Loucy (cell line): Measurements from ENCODE around the gene FGF8.

ENCODE experiments used
- H2AFZ ChIP-seq: fragments of 200-600 bp; sonication (generic); 2 replicates; pipeline ENCODE4 v1.6.0; 2016; ENCODE audit warnings: antibody characterized with exemption, mild to moderate bottlenecking, low read length, moderate library complexity
- H3F3A ChIP-seq: fragments of 200-600 bp; 2 replicates; pipeline ENCODE4 v1.6.0; 2016; ENCODE audit warnings: antibody characterized with exemption, low read depth, mild to moderate bottlenecking
- H3K27me3 ChIP-seq: fragments of 200-600 bp; sonication (generic); 2 replicates; pipeline ENCODE4 v1.6.1; 2014; ENCODE audit warnings: low read length, mild to moderate bottlenecking; ENCODE audit not compliant: insufficient read depth, poor library complexity, severe bottlenecking
- H3K36me3 ChIP-seq: fragments of 200-600 bp; sonication (generic); 2 replicates; pipeline ENCODE4 v1.6.1; 2016; ENCODE audit warnings: low read length; ENCODE audit not compliant: insufficient read depth
- H3K4me1 ChIP-seq: fragments of 200-600 bp; sonication (generic); 2 replicates; pipeline ENCODE4 v1.5.1; 2014; ENCODE audit warnings: low read length, mild to moderate bottlenecking; ENCODE audit not compliant: insufficient read depth, poor library complexity, severe bottlenecking
- H3K4me2 ChIP-seq: fragments of 200-600 bp; sonication (generic); 2 replicates; pipeline ENCODE4 v1.6.0; 2014; ENCODE audit warnings: antibody characterized with exemption, low read length, low read depth, mild to moderate bottlenecking; ENCODE audit not compliant: poor library complexity, severe bottlenecking
- H3K4me3 ChIP-seq: fragments of 200-600 bp; sonication (generic); 2 replicates; pipeline ENCODE4 v1.5.1; 2014; ENCODE audit warnings: low read length, mild to moderate bottlenecking, mixed read lengths; ENCODE audit not compliant: poor library complexity, severe bottlenecking
- H3K79me2 ChIP-seq: fragments of 200-600 bp; sonication (generic); 2 replicates; pipeline ENCODE4 v1.6.1; 2014; ENCODE audit warnings: low read length; ENCODE audit not compliant: insufficient read depth
- H3K9ac ChIP-seq: fragments of 200-600 bp; sonication (generic); 2 replicates; pipeline ENCODE4 v1.6.0; 2014; ENCODE audit warnings: mild to moderate bottlenecking, low read depth, low read length, moderate library complexity; ENCODE audit not compliant: poor library complexity, severe bottlenecking
- H3K9me2 ChIP-seq: fragments of 200-600 bp; sonication (generic); replicated peaks from 2 replicates; pipeline ENCODE4 v1.6.1; 2016; ENCODE audit warnings: low read depth, low read length, mixed read lengths
- H3K9me3 ChIP-seq: fragments of 200-600 bp; sonication (generic); 2 replicates; pipeline ENCODE4 v1.6.1; 2014; ENCODE audit warnings: mild to moderate bottlenecking, antibody characterized with exemption, low read length, low read depth; ENCODE audit not compliant: insufficient read depth
- H4K20me1 ChIP-seq: fragments of 200-600 bp; sonication (generic); 2 replicates; pipeline ENCODE4 v1.6.0; 2014; ENCODE audit warnings: antibody characterized with exemption, low read length, mild to moderate bottlenecking; ENCODE audit not compliant: insufficient read depth, poor library complexity, severe bottlenecking
- EZH2phosphoT487 ChIP-seq: fragments of 200-600 bp; IDR thresholded peaks from 2 replicates; pipeline ENCODE4 v1.6.1; 2018; ENCODE audit warnings: antibody characterized with exemption, mild to moderate bottlenecking, moderate library complexity, borderline replicate concordance
- TF ChIP-seq, protein P1 (sequence below): fragments of 200-600 bp; sonication (generic); conservative IDR thresholded peaks from 2 replicates; pipeline ENCODE4 v1.5.1; 2014; ENCODE audit warnings: mild to moderate bottlenecking, antibody characterized with exemption, low read length

FGF8 gene

DNA sequence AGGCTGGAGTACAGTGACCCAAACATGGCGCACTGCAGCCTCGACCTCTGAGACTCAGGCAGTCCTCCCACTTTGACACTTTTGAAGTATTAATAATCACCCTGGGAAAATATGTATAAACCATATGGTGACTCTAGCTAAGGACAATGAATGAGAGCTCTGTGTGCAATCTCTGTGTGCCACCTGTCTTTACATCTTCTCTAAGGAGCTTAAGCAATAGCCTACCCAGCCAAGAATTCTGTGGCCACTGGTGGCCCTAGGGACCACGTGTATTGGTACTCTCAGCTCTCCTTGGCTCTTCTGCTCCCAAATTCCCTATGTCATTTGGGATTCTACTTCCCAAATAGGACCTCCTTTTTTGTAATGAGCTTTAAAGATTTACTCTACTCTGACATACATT is 23.7 kb downstream of the FGF8 start:
- Histone ChIP-seq H3K9ac (no peak overlapping the region), H3F3A (no peaks in the 10 kb centered on the region), H3K9me3 (no peaks in the 10 kb centered on the region), H3K79me2 (no peaks in the 10 kb centered on the region), H3K4me1 (no peaks in the 10 kb centered on the region), H4K20me1 (no peaks in the 10 kb centered on the region), H3K4me3 (no peak overlapping the region), H3K4me2 (no peak overlapping the region), H3K9me2 (no peaks in the 10 kb centered on the region), H3K27me3 (no peaks in the 10 kb centered on the region), H2AFZ (no peak overlapping the region), H3K36me3 (no peaks in the 10 kb centered on the region)
- TF ChIP-seq, protein P1, sequence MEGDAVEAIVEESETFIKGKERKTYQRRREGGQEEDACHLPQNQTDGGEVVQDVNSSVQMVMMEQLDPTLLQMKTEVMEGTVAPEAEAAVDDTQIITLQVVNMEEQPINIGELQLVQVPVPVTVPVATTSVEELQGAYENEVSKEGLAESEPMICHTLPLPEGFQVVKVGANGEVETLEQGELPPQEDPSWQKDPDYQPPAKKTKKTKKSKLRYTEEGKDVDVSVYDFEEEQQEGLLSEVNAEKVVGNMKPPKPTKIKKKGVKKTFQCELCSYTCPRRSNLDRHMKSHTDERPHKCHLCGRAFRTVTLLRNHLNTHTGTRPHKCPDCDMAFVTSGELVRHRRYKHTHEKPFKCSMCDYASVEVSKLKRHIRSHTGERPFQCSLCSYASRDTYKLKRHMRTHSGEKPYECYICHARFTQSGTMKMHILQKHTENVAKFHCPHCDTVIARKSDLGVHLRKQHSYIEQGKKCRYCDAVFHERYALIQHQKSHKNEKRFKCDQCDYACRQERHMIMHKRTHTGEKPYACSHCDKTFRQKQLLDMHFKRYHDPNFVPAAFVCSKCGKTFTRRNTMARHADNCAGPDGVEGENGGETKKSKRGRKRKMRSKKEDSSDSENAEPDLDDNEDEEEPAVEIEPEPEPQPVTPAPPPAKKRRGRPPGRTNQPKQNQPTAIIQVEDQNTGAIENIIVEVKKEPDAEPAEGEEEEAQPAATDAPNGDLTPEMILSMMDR, result no peak
- TF ChIP-seq EZH2phosphoT487, result no peak

DNA sequence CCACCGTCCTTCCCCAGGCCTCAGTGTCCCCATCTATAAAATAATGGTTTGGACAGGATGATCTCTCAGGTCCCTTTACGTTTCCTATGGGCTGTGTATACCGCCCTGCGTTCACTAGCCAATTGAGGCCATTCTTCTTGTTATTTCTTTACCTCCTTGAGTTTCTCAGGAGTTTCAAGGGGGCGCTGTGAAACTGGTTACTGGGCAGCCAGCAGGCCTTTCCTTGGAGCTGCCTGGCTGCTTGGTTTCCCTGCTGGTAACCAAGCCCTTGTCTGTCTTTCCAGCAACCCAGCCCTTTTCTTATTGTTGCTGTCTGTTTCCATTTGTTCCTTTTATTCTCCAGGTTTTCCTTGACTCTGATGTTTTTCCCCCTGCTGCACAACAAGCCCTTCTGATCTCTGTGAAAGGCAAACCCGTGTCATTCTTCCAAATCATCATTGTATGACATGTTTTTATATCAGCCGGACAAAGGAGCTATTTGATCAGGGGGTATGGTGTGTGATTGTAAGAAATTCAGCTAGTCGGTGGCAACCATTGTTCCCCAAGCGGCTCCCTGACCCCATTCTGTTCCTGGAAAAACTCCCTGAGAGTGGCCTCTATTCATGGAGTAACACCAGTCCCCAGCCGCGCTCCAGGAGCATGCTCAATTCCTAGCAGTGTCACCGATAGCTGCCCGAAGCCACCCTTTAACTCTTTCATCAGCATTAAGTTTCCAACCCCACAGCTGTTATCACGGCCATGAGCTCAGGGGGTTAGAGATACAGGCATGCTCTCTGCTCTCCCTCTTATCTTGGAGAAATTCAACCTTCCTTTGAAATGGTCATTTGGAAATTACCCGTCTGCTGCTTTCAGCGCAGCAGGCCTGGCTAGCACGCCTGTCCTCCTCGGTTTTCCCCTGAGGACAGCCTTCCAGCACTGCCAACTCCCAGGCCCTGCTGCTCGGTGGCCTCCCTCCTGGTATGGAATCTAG is 26.6 kb downstream of the FGF8 start:
- TF ChIP-seq EZH2phosphoT487, result no peak
- TF ChIP-seq, protein P1, result peak; percentile 28; the same call in 1 of the 2 replicates
- Histone ChIP-seq H3F3A (no peaks in the 10 kb centered on the region), H3K9me3 (no peaks in the 10 kb centered on the region), H3K27me3 (no peaks in the 10 kb centered on the region), H3K9me2 (no peaks in the 10 kb centered on the region), H4K20me1 (no peaks in the 10 kb centered on the region), H3K4me1 (no peaks in the 10 kb centered on the region), H3K4me2 (no peak overlapping the region), H3K79me2 (no peaks in the 10 kb centered on the region), H3K36me3 (no peaks in the 10 kb centered on the region), H2AFZ (no peak overlapping the region), H3K9ac (no peak overlapping the region), H3K4me3 (no peak overlapping the region)

DNA sequence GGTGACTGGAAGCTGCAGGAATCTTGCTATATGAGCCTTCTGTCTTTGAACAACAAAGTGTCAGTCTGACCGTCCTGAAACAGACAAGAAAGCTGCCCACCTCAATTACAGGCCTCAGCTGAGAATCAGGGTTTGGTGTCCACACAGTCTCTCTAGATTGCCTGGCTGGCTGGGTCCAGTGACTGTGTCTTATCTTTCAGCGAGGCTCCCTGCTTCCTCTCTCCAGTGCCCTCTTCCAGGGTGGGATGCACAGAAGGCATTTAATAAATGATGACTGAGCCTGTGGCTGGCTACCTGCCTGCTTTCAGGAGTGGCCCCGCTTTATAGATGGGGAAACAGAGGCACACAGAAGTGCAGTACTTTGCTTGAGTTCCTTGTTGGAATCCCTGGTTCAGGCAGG is 27.4 kb downstream of the FGF8 start:
- no peaks in the 10 kb centered on the region for H4K20me1 ChIP-seq

More for the DNA sequence above, 27.4 kb downstream of the FGF8 start:
- H2AFZ ChIP-seq, result no peak overlapping the region
- H3F3A ChIP-seq, result no peaks in the 10 kb centered on the region
- no peaks in the 10 kb centered on the region for H3K79me2 ChIP-seq
- H3K4me1 ChIP-seq, result no peaks in the 10 kb centered on the region
- H3K4me2 ChIP-seq, result no peak overlapping the region
- no peak overlapping the region for H3K9ac ChIP-seq
- TF ChIP-seq, protein P1, result no peak
- no peak for TF ChIP-seq EZH2phosphoT487
- H3K4me3 ChIP-seq, result no peak overlapping the region
- no peaks in the 10 kb centered on the region for H3K36me3 ChIP-seq
- H3K9me3 ChIP-seq, result no peaks in the 10 kb centered on the region
- no peaks in the 10 kb centered on the region for H3K9me2 ChIP-seq
- no peaks in the 10 kb centered on the region for H3K27me3 ChIP-seq
